HG03175 (cell line): Measurements from ENCODE around the gene ANO4.

Source experiments
- ATAC-seq: cut with Tn5 transposase; IDR thresholded peaks from one replicate; pipeline ENCODE4 v1.9.1; 2021; ENCODE audit warnings: mild to moderate bottlenecking, moderate library complexity; ENCODE audit not compliant: unreplicated experiment

The ANO4 gene

DNA sequence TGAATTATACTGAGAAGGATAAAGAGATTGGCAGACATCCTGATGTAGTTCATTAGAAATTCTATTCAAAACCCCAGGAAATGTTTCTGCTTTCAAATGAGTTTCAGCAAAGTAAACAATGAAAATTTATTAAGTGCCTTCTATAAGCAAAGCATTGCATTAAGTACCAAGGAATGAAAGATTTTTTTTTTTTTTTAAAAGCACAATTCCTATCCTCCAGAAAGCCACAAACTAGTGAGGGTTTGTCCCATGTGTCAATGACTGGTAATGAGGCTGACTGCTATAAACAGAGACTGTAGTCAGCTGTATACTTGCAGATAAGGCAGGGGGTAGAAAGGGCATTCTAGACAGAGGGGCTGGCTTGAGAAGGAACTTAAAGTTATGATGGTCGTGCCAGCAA, 6.7 kb downstream of the ANO4 start:
- ATAC-seq: no peak

- ATAC-seq: no peak
These were observed 14.2 kb downstream of the ANO4 start for GRCh38 chr12:100808777-100809176.

- ATAC-seq: no peak
These were observed 25.7 kb downstream of the ANO4 start for GRCh38 chr12:100820314-100820713.

- ATAC-seq: no peak
These were observed 29.4 kb downstream of the ANO4 start for GRCh38 chr12:100823963-100824362.

GRCh38 chr12:100824476-100824875, 29.9 kb downstream of the ANO4 start:
- no peak for ATAC-seq

GRCh38 chr12:100826323-100826722, 31.7 kb downstream of the ANO4 start:
- no peak for ATAC-seq

- peak; percentile 66 for ATAC-seq
These were observed 33.4 kb downstream of the ANO4 start for GRCh38 chr12:100827901-100828520.

GRCh38 chr12:100830003-100830795, 35.6 kb downstream of the ANO4 start:
- ATAC-seq: no peak

DNA sequence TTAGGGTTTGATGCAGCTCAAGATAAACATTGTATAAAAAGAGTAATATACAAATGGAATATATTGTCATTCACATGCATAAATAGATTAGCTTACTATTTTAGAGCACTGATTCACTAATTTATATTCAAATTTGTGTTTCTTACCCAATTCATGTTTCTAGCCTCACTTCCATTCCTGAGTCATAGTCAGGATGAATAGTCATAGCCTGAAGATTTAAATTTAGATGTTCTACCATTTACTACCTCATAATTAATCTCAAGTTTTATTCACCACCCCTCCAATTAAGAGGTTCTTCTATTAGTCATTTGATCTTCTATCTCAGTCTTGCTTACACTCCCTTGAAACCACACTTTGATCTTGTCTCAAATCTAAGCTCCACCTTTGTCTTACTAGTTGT, 38.7 kb downstream of the ANO4 start:
- ATAC-seq: no peak

GRCh38 chr12:100840748-100841147, 46.2 kb downstream of the ANO4 start:
- no peak for ATAC-seq

DNA sequence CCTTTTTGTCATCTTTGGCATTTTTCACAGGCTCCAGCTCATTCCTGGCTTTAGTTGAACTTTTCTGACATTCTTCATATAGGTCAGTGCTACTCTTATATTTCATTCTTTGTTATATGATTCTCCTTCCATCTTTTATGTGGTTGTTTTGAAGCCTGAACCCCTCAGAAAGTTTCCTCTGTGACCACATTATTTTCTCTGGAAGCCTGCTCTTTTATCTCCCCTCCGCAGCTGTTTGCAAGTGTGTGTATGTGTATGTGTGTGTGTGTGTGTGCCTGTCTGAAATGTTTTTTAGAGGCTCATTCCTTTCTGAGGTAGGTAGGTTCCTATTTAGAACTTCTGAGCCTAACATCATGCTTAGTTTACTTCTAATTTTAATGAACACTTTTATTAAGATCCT, 47.6 kb downstream of the ANO4 start:
- ATAC-seq: no peak

GRCh38 chr12:100843061-100843460, 48.5 kb downstream of the ANO4 start:
- ATAC-seq: no peak

DNA sequence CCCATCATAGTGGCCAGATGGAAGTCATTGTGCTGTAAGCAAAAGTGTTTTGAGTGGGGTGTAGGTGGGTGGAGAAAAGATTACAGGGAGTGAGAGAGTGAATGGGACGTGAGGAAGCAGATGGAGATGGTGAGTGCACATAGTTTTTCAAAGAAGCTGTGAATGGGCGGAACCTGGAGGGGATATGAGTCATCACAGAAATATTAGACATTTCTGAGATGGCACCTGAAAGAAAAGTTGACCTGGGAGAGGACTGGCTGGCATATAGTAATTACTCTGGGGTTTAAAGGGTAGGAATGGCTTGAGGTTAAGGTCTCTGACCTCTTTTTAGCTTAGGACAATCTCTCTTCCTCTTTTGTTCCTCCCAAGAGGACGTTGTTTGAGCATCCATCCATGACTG, 50.5 kb downstream of the ANO4 start:
- ATAC-seq: no peak

GRCh38 chr12:100851637-100852036, 57.1 kb downstream of the ANO4 start:
- no peak for ATAC-seq

DNA sequence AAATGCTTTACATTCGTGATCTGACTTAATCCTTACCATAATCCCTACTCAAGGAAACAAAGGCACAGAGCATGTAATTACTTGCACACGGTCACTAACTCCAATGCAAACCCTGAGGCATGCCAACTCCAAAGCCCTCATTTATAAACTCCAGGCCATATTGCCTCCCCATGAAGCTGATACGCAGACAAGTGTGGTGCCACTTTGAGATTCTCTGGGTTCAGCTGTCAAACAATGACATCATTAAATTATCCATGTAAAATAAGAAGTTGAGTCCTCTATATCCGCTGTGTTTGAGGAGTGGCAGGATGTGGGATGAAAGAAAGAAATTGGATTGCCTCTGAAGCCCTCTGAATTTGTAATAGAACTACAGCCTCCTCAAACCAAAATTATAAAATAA, 62.8 kb downstream of the ANO4 start:
- no peak for ATAC-seq

- no peak for ATAC-seq
These were observed 63.4 kb downstream of the ANO4 start for GRCh38 chr12:100857971-100858370.

- no peak for ATAC-seq
These were observed 64.1 kb downstream of the ANO4 start for GRCh38 chr12:100858656-100859055.

GRCh38 chr12:100859063-100859627, 64.6 kb downstream of the ANO4 start:
- ATAC-seq: no peak

GRCh38 chr12:100860611-100861010, 66.0 kb downstream of the ANO4 start:
- ATAC-seq: no peak

- ATAC-seq: no peak
These were observed 68.1 kb downstream of the ANO4 start for GRCh38 chr12:100862676-100863075.

GRCh38 chr12:100864366-100864765, 69.8 kb downstream of the ANO4 start:
- no peak for ATAC-seq

DNA sequence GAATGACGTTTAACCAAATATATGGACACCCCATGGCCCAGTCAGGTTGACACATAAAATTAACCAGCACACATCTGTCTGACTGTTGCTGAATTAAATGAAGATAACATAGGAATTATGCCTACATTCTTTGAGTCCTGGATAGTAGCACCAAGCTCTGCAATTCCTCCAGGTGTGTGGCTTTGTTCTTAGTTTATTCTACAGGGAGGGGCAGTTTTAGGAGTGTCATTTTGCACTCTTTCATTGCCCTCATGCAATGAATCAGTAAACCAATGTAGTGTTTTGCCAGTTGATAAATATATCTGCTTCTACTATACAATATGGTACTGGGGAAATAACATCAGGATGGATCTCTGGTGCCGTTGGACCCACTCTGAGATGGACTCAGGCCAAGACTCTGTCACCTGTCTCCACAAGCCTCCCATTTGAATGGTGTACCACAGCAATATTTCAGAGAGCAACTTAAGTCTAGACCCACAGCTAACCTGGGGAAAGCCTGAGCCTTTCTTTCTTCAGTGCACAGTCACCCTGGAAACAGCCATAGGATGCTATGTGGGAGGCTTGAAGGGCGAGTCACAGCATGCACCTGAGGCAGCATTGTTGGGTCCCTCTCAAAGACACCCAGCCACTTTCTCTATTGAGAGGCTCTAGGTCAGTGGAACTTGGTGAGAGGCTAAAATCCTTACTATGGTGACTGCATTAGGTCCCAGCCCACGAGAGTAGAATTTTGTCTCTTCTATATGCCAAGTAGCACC, 73.2 kb downstream of the ANO4 start:
- ATAC-seq: no peak
